K562 (cell line): ENCODE results near the gene PLEKHA8. TPM values are rescaled to one million over a fixed set of nuclear protein-coding genes. Genes with fewer than 3 reads are reported as not detected.

Experiments
- BRD9 ChIP-seq: fragments of 450-650 bp; IDR thresholded peaks from 2 replicates; pipeline ENCODE4 v1.6.1; 2018; ENCODE audit warnings: low read depth; ENCODE audit not compliant: partially characterized antibody
- CBX2 ChIP-seq: fragments of 200-600 bp; sonication (generic); IDR thresholded peaks from one replicate; pipeline ENCODE4 v1.6.1; 2012; ENCODE audit warnings: mild to moderate bottlenecking, low read length, inconsistent platforms; ENCODE audit not compliant: insufficient read depth, poor library complexity, severe bottlenecking
- CBX3 ChIP-seq, 2 experiments: IDR thresholded peaks; 1 replicate in 1 of 2; 2 replicates in 1 of 2; pipeline ENCODE4 v1.6.1; 2012; ENCODE audit warnings: inconsistent platforms in 2 of 2, low read length in 2 of 2, borderline replicate concordance in 1 of 2, control low read depth in 1 of 2
- CCNT2 ChIP-seq: IDR thresholded peaks from 2 replicates; pipeline ENCODE4 v1.6.1; 2011; ENCODE audit warnings: borderline replicate concordance, low read depth, mild to moderate bottlenecking, moderate library complexity, mixed read lengths, low read length; ENCODE audit not compliant: insufficient read length; ENCODE audit errors: extremely low read depth
- E2F4 ChIP-seq: sonication (generic); formaldehyde crosslinking; IDR thresholded peaks from 2 replicates; pipeline ENCODE4 v1.8.0; 2022; ENCODE audit warnings: mild to moderate bottlenecking, low read depth, missing genetic modification reagents
- GTF2A2 ChIP-seq: IDR thresholded peaks from 2 replicates; pipeline ENCODE4 v1.6.1; 2016; ENCODE audit warnings: mild to moderate bottlenecking, missing genetic modification characterization, missing compliant biosample characterization
- KAT7 ChIP-seq: sonication (generic); formaldehyde crosslinking; IDR thresholded peaks from 2 replicates; pipeline ENCODE4 v1.8.0; 2022; ENCODE audit warnings: missing genetic modification reagents, mild to moderate bottlenecking, borderline replicate concordance
- KDM1A ChIP-seq, 2 experiments: fragments of 450-650 bp; IDR thresholded peaks; 2 replicates each; pipeline ENCODE4 v1.6.1; 2016; ENCODE audit warnings: mild to moderate bottlenecking in 2 of 2
- MYBL2 ChIP-seq, 2 experiments: fragments of 450-650 bp in 1 of 2; sonication (generic) in 1 of 2; formaldehyde crosslinking in 1 of 2; IDR thresholded peaks; 2 replicates each; pipeline versions ENCODE4 v1.6.1 to v1.8.1; 2017 to 2022; ENCODE audit warnings: borderline replicate concordance in 1 of 2, inconsistent platforms in 1 of 2, low read depth in 1 of 2, mild to moderate bottlenecking in 1 of 2, missing genetic modification reagents in 1 of 2, moderate library complexity in 1 of 2
- NRF1 ChIP-seq, 2 experiments: fragments of 450-650 bp; IDR thresholded peaks in 1 of 2; conservative IDR thresholded peaks in 1 of 2; 2 replicates each; pipeline ENCODE4 v1.6.1; 2014; ENCODE audit warnings: mild to moderate bottlenecking in 2 of 2
- RB1 ChIP-seq: fragments of 450-650 bp; IDR thresholded peaks from 2 replicates; pipeline ENCODE4 v1.6.1; 2017; ENCODE audit warnings: low read depth, mild to moderate bottlenecking
- RBFOX2 ChIP-seq: fragments of 200-400 bp; formaldehyde crosslinking; IDR thresholded peaks from 2 replicates; pipeline ENCODE4 v1.6.1; 2017; ENCODE audit warnings: low read depth, mild to moderate bottlenecking, low read length, moderate library complexity
- RBM15 ChIP-seq: fragments of 200-400 bp; formaldehyde crosslinking; IDR thresholded peaks from 2 replicates; pipeline ENCODE4 v1.6.1; 2018; ENCODE audit warnings: mild to moderate bottlenecking, low read length, moderate library complexity; ENCODE audit not compliant: insufficient read depth
- SREBF2 ChIP-seq: sonication (generic); formaldehyde crosslinking; IDR thresholded peaks from 2 replicates; pipeline ENCODE4 v1.4.0; 2020; ENCODE audit warnings: mild to moderate bottlenecking, missing genetic modification reagents
- SRSF7 ChIP-seq: fragments of 200-400 bp; formaldehyde crosslinking; optimal IDR thresholded peaks from 2 replicates; pipeline ENCODE3; 2017; ENCODE audit warnings: mild to moderate bottlenecking, low read depth, low read length
- TAF9B ChIP-seq: fragments of 450-650 bp; IDR thresholded peaks from 2 replicates; pipeline ENCODE4 v1.6.1; 2018; ENCODE audit warnings: mild to moderate bottlenecking; ENCODE audit not compliant: partially characterized antibody
- THRAP3 ChIP-seq: fragments of 450-650 bp; IDR thresholded peaks from 2 replicates; pipeline ENCODE4 v1.6.1; 2016; ENCODE audit warnings: mild to moderate bottlenecking, inconsistent platforms, borderline replicate concordance
- WHSC1 ChIP-seq: IDR thresholded peaks from one replicate; pipeline ENCODE4 v1.6.1; 2012; ENCODE audit warnings: low read length, control low read depth, inconsistent platforms
- ZBED1 ChIP-seq: IDR thresholded peaks from 2 replicates; pipeline ENCODE4 v1.6.1; 2014
- ZKSCAN8 ChIP-seq: fragments of 200-800 bp; sonication (Bioruptor generic); IDR thresholded peaks from 2 replicates; pipeline ENCODE4 v1.6.1; 2016; ENCODE audit warnings: missing genetic modification characterization, missing compliant biosample characterization
- ZNF175 ChIP-seq: fragments of 200-800 bp; sonication (Bioruptor generic); IDR thresholded peaks from 2 replicates; pipeline ENCODE4 v1.6.1; 2016; ENCODE audit warnings: low read depth, mild to moderate bottlenecking, missing genetic modification characterization, missing compliant biosample characterization
- ZNF212 ChIP-seq: fragments of 450-650 bp; formaldehyde crosslinking; IDR thresholded peaks from 2 replicates; pipeline ENCODE4 v1.4.0; 2020; ENCODE audit warnings: mild to moderate bottlenecking
- ZNF282 ChIP-seq: sonication (generic); formaldehyde crosslinking; IDR thresholded peaks from 2 replicates; pipeline ENCODE4 v1.8.1; 2023; ENCODE audit warnings: missing genetic modification reagents
- ZNF436 ChIP-seq: fragments of 250-450, 450-650 bp; sonication (Bioruptor Pico); formaldehyde crosslinking; IDR thresholded peaks from 2 replicates; pipeline ENCODE4 v1.7.0; 2020; ENCODE audit warnings: mild to moderate bottlenecking
- ZNF57 ChIP-seq: fragments of 450-650 bp; formaldehyde crosslinking; IDR thresholded peaks from 2 replicates; pipeline ENCODE4 v1.4.0; 2020; ENCODE audit warnings: mild to moderate bottlenecking, moderate library complexity
- ZNF583 ChIP-seq: fragments of 250-450 bp; sonication (Bioruptor Pico); IDR thresholded peaks from 2 replicates; pipeline ENCODE4 v1.4.0; 2020
- ZNF79 ChIP-seq: fragments of 250-450 bp; sonication (Bioruptor Pico); IDR thresholded peaks from 2 replicates; pipeline ENCODE4 v1.4.0; 2020; ENCODE audit warnings: low read depth, mild to moderate bottlenecking, moderate library complexity
- polyA plus RNA-seq, 8 experiments: library from polyadenylated mRNA; depleted of rRNA in 4 of 8; stranded (reverse) in 5 of 8; unstranded in 3 of 8; fragments of >200 nt; fragmentation: Nextera tagmentation in 2 of 8; fragmentation: Illumina TruSeq in 1 of 8; extraction: Ambion mirVana in 2 of 8; extraction: Trizol in 1 of 8; gene quantifications; 2 replicates each; pipeline versions ENCODE4 v1.2.1 to v1.2.3, GENCODE V29; 2011 to 2014; ENCODE audit warnings: inconsistent platforms in 1 of 8, missing spikeins in 1 of 8
- total RNA-seq, 7 experiments: library from RNA; depleted of rRNA in 6 of 7; stranded (reverse); fragments of >200 nt in 6 of 7; fragmentation: Illumina TruSeq in 2 of 7; extraction: Trizol in 2 of 7; gene quantifications; 2 replicates each; pipeline versions ENCODE4 v1.2.1 to v1.2.3, GENCODE V29; 2011 to 2021; ENCODE audit warnings: low replicate concordance in 1 of 7
- TF ChIP-seq, protein P1 (sequence below): sonication (generic); formaldehyde crosslinking; IDR thresholded peaks from 2 replicates; pipeline ENCODE4 v1.8.1; 2023; ENCODE audit warnings: mild to moderate bottlenecking, missing genetic modification reagents

Gene PLEKHA8
- total and polyA plus RNA-seq, 9 of the 15 experiments (the other 6 are each of a cell fraction or from before 2014, with no cell fraction given), result 3.2 to 16.3 (median 11.8) TPM

GRCh38 chr7:30026229-30027064, 1.8 kb upstream of the PLEKHA8 start, which contains the start of gene FKBP14 (continued):
- TF ChIP-seq E2F4 (no peak), BRD9 (peak; percentile 24), ZNF436 (CRISPR knock-in tag) (no peak), NRF1 (conservative IDR thresholded peaks at IDR 0.05 in 1 of 2, IDR thresholded peaks at IDR 0.05 in 1 of 2) (peak; percentile 53 to 67), TAF9B (peak; percentile 43), SRSF7 (no peak), GTF2A2 (tag) (no peak), ZNF212 (no peak), ZNF57 (no peak), RBM15 (no peak), KAT7 (CRISPR knock-in tag) (peak; percentile 68; the same call in 1 of the 2 replicates), ZKSCAN8 (CRISPR knock-in tag) (no peak), ZBED1 (0 out of 2 replicates have a peak, but pooled peaks have one; percentile 53), ZNF282 (CRISPR knock-in tag) (no peak), ZNF175 (CRISPR knock-in tag) (no peak), ZNF583 (CRISPR knock-in tag) (no peak), RB1 (peak; percentile 66; the same call in 1 of the 2 replicates), MYBL2 (IDR thresholded peaks at IDR 0.05; ENCODE audit: low read depth) (no peak; the same call in 1 of the 2 replicates), MYBL2 (CRISPR knock-in tag; IDR thresholded peaks at IDR 0.05; ENCODE audit: borderline replicate concordance) (no peak), SREBF2 (no peak), CBX2 (no peak), RBFOX2 (peak; percentile 68), CCNT2 (no peak), KDM1A (IDR thresholded peaks at IDR 0.05) (no peak), CBX3 (IDR thresholded peaks at IDR 0.05; ENCODE audit: borderline replicate concordance in 1 of 2, low read length in 2 of 2) (peak in 1 of 2 experiments; percentile 75; a peak in 1 of 3 replicates), WHSC1 (no peak), ZNF79 (CRISPR knock-in tag) (no peak), THRAP3 (no peak)
- TF ChIP-seq, protein P1, sequence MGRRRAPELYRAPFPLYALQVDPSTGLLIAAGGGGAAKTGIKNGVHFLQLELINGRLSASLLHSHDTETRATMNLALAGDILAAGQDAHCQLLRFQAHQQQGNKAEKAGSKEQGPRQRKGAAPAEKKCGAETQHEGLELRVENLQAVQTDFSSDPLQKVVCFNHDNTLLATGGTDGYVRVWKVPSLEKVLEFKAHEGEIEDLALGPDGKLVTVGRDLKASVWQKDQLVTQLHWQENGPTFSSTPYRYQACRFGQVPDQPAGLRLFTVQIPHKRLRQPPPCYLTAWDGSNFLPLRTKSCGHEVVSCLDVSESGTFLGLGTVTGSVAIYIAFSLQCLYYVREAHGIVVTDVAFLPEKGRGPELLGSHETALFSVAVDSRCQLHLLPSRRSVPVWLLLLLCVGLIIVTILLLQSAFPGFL (CRISPR knock-in tag), result no peak
